22Rv1 (cell line): ENCODE measurements around the gene MTHFD1.

Experiments used
- ZFX ChIP-seq: fragments of 450-650 bp; IDR thresholded peaks from 2 replicates; pipeline ENCODE4 v1.6.1; 2017; ENCODE audit warnings: antibody characterized with exemption, borderline replicate concordance
- TF ChIP-seq, protein P1 (sequence below): fragments of 450-650 bp; IDR thresholded peaks from 2 replicates; pipeline ENCODE4 v1.5.1; 2017; ENCODE audit warnings: mild to moderate bottlenecking

DNA sequence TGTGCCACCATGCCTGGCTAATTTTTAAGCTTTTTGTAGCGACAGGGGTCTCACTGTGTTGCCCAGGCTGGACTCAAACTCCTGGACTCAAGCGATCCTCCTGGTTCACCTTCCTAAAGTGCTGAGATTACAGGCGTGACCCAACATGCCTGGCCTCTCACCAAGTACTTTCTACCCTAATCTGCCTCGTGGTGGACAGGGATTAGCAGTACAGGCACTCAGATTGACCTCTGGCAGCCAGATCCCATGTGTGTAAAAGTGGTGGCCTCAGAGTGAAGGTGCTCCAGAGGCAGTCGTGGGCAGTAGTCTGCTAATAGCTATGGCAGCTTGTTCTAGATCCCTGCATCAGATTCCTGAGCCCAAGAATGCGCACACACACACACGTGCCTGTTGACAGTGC is 30.9 kb downstream of the MTHFD1 start:
- TF ChIP-seq, protein P1, sequence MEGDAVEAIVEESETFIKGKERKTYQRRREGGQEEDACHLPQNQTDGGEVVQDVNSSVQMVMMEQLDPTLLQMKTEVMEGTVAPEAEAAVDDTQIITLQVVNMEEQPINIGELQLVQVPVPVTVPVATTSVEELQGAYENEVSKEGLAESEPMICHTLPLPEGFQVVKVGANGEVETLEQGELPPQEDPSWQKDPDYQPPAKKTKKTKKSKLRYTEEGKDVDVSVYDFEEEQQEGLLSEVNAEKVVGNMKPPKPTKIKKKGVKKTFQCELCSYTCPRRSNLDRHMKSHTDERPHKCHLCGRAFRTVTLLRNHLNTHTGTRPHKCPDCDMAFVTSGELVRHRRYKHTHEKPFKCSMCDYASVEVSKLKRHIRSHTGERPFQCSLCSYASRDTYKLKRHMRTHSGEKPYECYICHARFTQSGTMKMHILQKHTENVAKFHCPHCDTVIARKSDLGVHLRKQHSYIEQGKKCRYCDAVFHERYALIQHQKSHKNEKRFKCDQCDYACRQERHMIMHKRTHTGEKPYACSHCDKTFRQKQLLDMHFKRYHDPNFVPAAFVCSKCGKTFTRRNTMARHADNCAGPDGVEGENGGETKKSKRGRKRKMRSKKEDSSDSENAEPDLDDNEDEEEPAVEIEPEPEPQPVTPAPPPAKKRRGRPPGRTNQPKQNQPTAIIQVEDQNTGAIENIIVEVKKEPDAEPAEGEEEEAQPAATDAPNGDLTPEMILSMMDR, result no peak
- no peak for TF ChIP-seq ZFX
